Measurements from ENCODE around the gene TAOK3. TPM values are rescaled to one million over a fixed set of nuclear protein-coding genes. Genes with fewer than 3 reads are reported as not detected.
A peak's percentile ranks its signal among the peaks of the same experiment; 100 is the strongest.
"Not testable (repeated sequence)": the region's sequence is repeated elsewhere in the genome, so short reads cannot be mapped to it uniquely, and the experiment has no call there.

Gene TAOK3
- total RNA-seq, 1 donor from 2014 or later: 14.7 TPM

DNA sequence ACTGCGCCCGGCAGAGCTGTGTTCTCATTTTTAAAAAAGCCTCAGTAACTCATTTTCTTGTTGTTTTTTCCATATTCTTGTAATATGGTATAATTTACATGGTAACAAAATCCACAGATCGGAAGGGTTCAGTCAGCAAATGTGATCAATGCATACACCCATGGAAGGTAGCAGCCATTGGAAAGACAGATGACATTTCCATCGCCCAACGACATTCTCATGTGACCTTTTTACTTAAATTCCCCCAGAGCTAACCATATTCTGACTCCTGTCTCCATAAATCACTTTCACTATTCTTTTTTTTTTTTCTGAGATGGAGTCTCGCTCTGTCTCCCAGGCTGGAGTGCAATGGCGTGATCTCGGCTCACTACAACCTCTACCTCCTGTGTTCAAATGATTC is 231.9 kb downstream of the TAOK3 start:
- H3K27me3 Mint-ChIP-seq: no peaks in the 10 kb centered on the region
- H3K4me3 Mint-ChIP-seq (ENCODE audit: low read depth): no peak overlapping the region
- DNase-seq (ENCODE audit: low spot score, unreplicated experiment): no peak
- H3K4me1 Mint-ChIP-seq (ENCODE audit: low read depth): peaks cover 7% of the 10 kb centered on the region
- TF ChIP-seq, protein P1, sequence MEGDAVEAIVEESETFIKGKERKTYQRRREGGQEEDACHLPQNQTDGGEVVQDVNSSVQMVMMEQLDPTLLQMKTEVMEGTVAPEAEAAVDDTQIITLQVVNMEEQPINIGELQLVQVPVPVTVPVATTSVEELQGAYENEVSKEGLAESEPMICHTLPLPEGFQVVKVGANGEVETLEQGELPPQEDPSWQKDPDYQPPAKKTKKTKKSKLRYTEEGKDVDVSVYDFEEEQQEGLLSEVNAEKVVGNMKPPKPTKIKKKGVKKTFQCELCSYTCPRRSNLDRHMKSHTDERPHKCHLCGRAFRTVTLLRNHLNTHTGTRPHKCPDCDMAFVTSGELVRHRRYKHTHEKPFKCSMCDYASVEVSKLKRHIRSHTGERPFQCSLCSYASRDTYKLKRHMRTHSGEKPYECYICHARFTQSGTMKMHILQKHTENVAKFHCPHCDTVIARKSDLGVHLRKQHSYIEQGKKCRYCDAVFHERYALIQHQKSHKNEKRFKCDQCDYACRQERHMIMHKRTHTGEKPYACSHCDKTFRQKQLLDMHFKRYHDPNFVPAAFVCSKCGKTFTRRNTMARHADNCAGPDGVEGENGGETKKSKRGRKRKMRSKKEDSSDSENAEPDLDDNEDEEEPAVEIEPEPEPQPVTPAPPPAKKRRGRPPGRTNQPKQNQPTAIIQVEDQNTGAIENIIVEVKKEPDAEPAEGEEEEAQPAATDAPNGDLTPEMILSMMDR (IDR thresholded peaks at IDR 0.05; ENCODE audit: unreplicated experiment): no peak
- H3K9me3 Mint-ChIP-seq (ENCODE audit: low read depth): no peaks in the 10 kb centered on the region
- peaks cover 37% of the 10 kb centered on the region for H3K36me3 Mint-ChIP-seq (ENCODE audit: insufficient read depth)
- H3K27ac Mint-ChIP-seq: no peak overlapping the region

DNA sequence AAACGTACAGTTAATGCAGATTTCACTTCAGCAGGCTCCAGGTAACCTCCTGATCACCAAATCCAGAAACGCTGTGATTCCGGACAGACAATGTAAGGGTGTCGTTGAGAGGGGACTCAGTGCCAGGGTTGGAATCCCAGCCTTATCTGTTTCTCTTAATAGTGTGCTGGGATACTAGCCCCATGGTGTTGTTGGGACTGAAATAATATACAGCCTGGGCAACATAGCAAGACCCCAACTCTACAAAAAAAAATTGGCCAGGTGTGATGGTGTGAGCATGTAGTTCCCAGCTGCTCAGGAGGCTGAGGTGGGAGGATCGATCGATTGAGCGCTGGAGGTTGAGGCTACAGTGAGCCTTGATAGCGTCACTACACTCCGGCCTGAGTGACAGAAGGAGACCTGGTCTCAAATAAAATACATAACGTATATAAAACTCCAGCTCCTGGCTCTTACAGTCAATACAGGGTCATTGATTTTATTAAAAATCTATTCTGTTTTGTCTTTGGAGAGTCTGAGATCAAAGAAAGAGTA is 235.5 kb downstream of the TAOK3 start:
- Mint-ChIP-seq H3K27me3 (no peaks in the 10 kb centered on the region), H3K4me1 (ENCODE audit: low read depth) (peaks cover 8% of the 10 kb centered on the region), H3K4me3 (ENCODE audit: low read depth) (peak overlapping the region; percentile 91), H3K36me3 (ENCODE audit: insufficient read depth) (peaks cover 23% of the 10 kb centered on the region), H3K9me3 (ENCODE audit: low read depth) (no peaks in the 10 kb centered on the region), H3K27ac (peak overlapping the region; percentile 92)
- TF ChIP-seq, protein P1 (IDR thresholded peaks at IDR 0.05; ENCODE audit: unreplicated experiment): no peak
- no peak for DNase-seq (ENCODE audit: low spot score, unreplicated experiment)

DNA sequence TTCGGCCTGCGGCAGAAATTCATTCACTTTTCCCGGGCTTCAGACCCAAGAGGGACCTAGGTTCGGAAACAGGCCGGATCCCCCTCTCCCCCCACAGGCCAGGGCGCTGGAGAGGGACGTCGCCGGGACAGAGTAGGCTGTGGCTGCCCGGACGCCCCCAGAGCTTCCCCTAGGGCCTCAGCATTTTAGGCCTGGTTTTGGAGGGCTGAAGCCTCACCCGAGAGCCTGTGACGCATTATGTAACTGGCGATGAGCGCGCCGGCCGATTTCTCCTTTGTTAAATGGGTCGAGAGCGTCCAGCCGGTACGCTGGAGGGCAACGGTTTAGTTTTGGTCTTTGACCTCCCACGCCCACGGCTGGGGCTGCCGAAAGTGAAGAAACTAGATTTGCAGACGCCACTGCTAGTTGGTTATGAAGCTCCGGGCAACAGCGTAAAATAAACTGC is 236.1 kb downstream of the TAOK3 start:
- H3K9me3 Mint-ChIP-seq (ENCODE audit: low read depth): no peaks in the 10 kb centered on the region
- H3K4me1 Mint-ChIP-seq (ENCODE audit: low read depth): peaks cover 8% of the 10 kb centered on the region
- peaks cover 20% of the 10 kb centered on the region for H3K36me3 Mint-ChIP-seq (ENCODE audit: insufficient read depth)
- TF ChIP-seq, protein P1 (IDR thresholded peaks at IDR 0.05; ENCODE audit: unreplicated experiment): no peak
- peak overlapping the region; percentile 92 for H3K27ac Mint-ChIP-seq
- H3K27me3 Mint-ChIP-seq: no peaks in the 10 kb centered on the region
- DNase-seq (ENCODE audit: low spot score, unreplicated experiment): peak; percentile 9
- H3K4me3 Mint-ChIP-seq (ENCODE audit: low read depth): peak overlapping the region; percentile 91

DNA sequence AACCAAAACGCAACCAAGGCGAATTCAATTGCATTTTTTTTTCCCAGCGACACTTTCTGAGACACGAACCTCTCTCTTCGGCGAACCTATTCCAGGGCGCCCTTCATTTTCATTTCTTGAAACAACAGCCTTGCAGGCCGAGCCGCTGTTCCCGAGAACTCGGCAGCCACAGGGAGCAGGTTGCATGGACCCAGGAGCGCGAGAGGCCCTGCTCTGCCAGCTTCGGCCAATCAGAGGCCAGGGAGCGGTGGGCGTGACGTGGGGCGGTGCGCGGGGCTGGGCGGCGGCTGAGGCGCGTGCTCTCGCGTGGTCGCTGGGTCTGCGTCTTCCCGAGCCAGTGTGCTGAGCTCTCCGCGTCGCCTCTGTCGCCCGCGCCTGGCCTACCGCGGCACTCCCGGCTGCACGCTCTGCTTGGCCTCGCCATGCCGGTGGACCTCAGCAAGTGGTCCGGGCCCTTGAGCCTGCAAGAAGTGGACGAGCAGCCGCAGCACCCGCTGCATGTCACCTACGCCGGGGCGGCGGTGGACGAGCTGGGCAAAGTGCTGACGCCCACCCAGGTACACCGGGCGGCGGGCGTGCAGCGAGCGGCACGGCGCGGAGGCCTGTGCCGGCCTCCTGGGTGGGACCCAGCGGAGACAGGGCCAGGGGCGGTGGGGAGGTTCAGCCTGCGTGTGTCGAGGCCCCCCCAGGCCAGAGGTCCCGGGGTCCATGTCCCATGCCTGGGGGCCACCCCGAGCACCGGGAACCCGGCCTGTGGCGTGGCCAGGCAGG is 236.7 kb downstream of the TAOK3 start, which contains the start of gene PEBP1:
PEBP1 (plus strand) TSS at position 337 of the 771 bp plus-strand sequence; CDS start at position 423, 86 bp downstream.
- H3K4me1 Mint-ChIP-seq (ENCODE audit: low read depth): peaks cover 8% of the 10 kb centered on the region
- H3K27ac Mint-ChIP-seq: peak within 1 kb of the TSS; percentile 94
- peak within 1 kb of the TSS; percentile 91 for H3K4me3 Mint-ChIP-seq (ENCODE audit: low read depth)
- DNase-seq (ENCODE audit: low spot score, unreplicated experiment): peak; percentile 85
- TF ChIP-seq, protein P1 (IDR thresholded peaks at IDR 0.05; ENCODE audit: unreplicated experiment): no peak
- peaks cover 14% of the 10 kb centered on the region for H3K36me3 Mint-ChIP-seq (ENCODE audit: insufficient read depth)
- no peaks in the 10 kb centered on the region for H3K27me3 Mint-ChIP-seq
- no peaks in the 10 kb centered on the region for H3K9me3 Mint-ChIP-seq (ENCODE audit: low read depth)

DNA sequence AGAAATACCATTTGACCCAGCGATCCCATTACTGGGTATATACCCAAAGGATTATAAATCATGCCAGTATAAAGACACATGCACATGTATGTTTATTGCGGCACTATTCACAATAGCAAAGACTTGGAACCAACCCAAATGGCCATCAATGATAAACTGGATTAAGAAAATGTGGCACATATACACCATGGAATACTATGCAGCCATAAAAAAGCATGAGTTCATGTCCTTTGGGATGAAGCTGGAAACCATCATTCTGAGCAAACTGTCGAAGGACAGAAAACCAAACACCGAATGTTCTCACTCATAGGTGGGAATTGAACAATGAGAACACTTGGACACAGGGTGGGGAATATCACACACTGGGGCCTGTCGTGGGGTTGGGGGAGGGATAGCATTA is 243.3 kb downstream of the TAOK3 start:
- H3K36me3 Mint-ChIP-seq (ENCODE audit: insufficient read depth); H3K4me1 Mint-ChIP-seq (ENCODE audit: low read depth); H3K27ac Mint-ChIP-seq; H3K9me3 Mint-ChIP-seq (ENCODE audit: low read depth); H3K4me3 Mint-ChIP-seq (ENCODE audit: low read depth); DNase-seq (ENCODE audit: low spot score, unreplicated experiment); H3K27me3 Mint-ChIP-seq: not testable (repeated sequence)
